Activated CD4-positive, CD25-positive, alpha-beta regulatory T cell (primary cell): Measurements from ENCODE around the gene PRSS1.

Experiments used
- DNase-seq, 4 experiments: peaks; one replicate each; lab custom pipeline; 2025; lab: John Stamatoyannopoulos, UW

Gene PRSS1

GRCh38 chr7:142795339-142795863, 46.1 kb downstream of the PRSS1 start:
- DNase-seq, result peak in 3 of 4 experiments; percentile 12 to 64 (median 29)

- no peak for DNase-seq
Measured at GRCh38 chr7:142796001-142796500, 46.8 kb downstream of the PRSS1 start.

DNA sequence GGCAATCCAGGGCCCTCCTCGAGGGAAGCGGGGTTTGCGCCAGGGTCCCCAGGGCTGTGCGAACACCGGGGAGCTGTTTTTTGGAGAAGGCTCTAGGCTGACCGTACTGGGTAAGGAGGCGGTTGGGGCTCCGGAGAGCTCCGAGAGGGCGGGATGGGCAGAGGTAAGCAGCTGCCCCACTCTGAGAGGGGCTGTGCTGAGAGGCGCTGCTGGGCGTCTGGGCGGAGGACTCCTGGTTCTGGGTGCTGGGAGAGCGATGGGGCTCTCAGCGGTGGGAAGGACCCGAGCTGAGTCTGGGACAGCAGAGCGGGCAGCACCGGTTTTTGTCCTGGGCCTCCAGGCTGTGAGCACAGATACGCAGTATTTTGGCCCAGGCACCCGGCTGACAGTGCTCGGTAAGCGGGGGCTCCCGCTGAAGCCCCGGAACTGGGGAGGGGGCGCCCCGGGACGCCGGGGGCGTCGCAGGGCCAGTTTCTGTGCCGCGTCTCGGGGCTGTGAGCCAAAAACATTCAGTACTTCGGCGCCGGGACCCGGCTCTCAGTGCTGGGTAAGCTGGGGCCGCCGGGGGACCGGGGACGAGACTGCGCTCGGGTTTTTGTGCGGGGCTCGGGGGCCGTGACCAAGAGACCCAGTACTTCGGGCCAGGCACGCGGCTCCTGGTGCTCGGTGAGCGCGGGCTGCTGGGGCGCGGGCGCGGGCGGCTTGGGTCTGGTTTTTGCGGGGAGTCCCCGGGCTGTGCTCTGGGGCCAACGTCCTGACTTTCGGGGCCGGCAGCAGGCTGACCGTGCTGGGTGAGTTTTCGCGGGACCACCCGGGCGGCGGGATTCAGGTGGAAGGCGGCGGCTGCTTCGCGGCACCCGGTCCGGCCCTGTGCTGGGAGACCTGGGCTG, 47.5 kb downstream of the PRSS1 start:
- peak in 2 of 4 experiments; percentile 23 to 27 for DNase-seq

GRCh38 chr7:142797391-142798377, 48.4 kb downstream of the PRSS1 start:
- peak in 1 of 4 experiments; percentile 15 for DNase-seq

DNA sequence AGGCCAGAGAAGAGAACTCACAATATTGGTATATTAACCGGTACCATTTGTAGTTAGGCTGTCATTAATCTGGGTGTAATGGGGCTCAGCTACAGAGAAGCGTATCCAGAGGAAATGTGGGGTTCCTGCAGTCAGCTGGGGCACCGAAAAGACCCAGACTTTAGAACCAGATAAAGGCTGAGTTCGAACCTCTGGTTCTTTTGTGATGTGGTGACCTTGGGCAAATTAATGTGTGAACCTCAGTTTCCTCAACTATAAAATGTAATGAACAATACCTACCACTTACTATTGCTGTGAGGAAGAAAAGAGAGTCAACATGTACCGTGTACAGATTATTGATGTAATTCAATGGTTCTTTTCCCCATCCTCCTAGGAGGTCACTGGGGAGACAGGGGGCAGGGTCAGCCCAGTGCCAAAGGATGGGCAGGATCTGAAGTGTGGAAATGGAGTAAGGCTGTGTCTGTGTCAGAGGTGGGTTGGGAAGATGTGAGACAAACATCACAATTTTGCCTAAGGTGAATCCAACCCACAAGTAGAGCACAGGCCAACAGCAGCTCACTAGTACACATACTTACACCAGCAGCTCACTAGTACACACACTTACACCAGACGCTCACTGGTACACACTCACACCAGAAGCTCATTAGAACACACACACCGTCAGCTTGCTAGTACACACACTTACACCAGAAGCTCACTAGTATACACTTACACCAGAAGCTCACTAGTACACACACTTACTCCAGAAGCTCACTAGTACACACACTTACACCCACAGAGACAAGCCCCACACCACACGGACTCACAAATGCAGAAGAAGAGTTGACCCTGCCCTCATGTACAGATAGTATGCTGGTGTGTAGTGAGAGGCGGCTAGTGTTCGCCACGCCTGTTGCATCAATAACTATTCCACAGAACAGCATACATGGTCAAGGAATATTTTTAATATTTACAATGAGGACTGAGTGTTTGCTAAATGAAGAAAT, 49.5 kb downstream of the PRSS1 start:
- no peak for DNase-seq

GRCh38 chr7:142799437-142799835, 50.2 kb downstream of the PRSS1 start:
- no peak for DNase-seq

- no peak for DNase-seq
Measured at GRCh38 chr7:142800088-142800487, 50.8 kb downstream of the PRSS1 start.

DNA sequence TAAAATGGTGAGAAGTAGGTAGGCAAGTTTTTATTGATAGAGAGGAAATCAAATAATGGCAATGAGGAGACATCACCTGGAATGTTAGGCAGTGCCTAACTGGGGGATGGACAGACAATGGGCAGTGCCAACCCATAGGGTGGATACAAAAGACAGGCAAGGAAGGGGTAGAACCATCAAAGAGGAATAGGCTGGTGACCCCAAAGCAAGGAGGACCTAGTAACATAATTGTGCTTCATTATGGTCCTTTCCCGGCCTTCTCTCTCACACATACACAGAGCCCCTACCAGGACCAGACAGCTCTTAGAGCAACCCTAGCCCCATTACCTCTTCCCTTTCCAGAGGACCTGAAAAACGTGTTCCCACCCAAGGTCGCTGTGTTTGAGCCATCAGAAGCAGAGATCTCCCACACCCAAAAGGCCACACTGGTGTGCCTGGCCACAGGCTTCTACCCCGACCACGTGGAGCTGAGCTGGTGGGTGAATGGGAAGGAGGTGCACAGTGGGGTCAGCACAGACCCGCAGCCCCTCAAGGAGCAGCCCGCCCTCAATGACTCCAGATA, 51.5 kb downstream of the PRSS1 start:
- no peak for DNase-seq

DNA sequence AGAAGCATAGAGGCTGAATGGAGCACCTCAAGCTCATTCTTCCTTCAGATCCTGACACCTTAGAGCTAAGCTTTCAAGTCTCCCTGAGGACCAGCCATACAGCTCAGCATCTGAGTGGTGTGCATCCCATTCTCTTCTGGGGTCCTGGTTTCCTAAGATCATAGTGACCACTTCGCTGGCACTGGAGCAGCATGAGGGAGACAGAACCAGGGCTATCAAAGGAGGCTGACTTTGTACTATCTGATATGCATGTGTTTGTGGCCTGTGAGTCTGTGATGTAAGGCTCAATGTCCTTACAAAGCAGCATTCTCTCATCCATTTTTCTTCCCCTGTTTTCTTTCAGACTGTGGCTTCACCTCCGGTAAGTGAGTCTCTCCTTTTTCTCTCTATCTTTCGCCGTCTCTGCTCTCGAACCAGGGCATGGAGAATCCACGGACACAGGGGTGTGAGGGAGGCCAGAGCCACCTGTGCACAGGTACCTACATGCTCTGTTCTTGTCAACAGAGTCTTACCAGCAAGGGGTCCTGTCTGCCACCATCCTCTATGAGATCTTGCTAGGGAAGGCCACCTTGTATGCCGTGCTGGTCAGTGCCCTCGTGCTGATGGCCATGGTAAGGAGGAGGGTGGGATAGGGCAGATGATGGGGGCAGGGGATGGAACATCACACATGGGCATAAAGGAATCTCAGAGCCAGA, 52.5 kb downstream of the PRSS1 start:
- DNase-seq, result no peak

DNA sequence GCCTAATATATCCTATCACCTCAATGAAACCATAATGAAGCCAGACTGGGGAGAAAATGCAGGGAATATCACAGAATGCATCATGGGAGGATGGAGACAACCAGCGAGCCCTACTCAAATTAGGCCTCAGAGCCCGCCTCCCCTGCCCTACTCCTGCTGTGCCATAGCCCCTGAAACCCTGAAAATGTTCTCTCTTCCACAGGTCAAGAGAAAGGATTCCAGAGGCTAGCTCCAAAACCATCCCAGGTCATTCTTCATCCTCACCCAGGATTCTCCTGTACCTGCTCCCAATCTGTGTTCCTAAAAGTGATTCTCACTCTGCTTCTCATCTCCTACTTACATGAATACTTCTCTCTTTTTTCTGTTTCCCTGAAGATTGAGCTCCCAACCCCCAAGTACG, 53.0 kb downstream of the PRSS1 start:
- DNase-seq, result no peak
